Measurements from ENCODE around the gene GNG14.
"Not testable (repeated sequence)": the region's sequence is repeated elsewhere in the genome, so short reads cannot be mapped to it uniquely, and the experiment has no call there.

Gene GNG14

DNA sequence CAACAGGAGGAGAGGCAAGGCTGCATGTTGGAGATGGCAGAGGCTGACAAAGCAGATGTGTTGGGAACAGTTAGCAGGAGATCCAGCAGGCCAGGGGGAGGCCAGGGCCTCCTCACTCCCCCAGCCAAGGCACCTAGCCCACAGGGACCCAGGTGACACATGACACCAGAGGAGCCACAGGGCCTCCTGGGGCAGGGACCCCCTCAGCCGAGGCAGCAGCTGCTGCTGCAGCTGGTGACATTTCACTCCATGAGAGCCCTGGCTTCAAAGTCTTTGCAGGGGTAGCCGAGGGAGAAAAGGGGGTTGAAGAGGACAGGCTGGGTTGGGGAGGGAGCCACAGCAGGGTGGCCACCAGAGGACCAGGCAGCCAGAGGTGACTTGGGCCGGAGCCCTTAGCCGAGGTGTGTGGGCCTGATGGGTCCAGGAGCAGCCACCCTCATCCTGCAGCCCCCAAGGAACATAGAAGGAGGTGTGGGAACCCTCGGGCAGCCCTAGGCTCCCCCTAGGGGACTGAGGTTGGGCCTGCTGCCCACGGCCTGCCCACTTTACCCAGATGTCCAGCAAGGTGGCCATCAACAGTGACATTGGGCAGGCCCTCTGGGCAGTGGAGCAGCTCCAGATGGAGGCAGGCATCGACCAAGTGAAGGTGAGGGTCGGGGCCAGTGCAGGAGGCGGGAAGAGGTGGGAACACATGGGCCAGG is at the start of gene GNG14:
Gene GNG14, plus strand, starts transcription at position 503 of the 701 bp plus-strand sequence. Its CDS starts 51 bp downstream, at position 554.
- no peak for DNase-seq (ENCODE audit: extremely low read depth in 1 of 2, low read depth in 1 of 2)

DNA sequence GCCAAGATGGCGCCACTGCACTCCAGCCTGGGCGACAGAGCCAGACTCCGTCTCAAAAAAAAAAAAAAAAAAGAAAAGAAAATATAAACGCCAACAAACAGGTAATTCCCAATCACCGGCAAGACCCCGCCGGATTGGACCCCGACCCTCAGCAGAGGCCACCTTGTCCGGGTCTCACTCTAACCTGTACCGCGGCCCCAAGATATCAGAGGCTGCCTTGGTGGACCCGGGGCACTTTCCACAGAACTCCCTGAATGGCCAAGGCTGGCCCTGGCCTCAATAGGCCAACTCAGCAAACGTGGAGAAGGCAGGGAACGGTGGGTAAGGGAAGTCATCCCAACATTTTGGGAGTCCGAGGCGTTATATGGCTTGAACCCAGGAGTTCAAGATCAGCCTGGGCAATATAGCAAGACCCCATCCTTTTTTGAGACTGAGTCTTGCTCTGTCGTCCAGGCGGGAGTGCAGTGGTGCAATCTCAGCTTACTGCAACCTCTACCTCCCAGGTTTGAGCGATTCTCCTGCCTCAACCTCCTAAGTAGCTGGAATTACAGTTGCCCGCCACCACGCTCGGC is 49.1 kb upstream of the GNG14 start:
- no peak for DNase-seq (ENCODE audit: extremely low read depth in 1 of 2, low read depth in 1 of 2)

DNA sequence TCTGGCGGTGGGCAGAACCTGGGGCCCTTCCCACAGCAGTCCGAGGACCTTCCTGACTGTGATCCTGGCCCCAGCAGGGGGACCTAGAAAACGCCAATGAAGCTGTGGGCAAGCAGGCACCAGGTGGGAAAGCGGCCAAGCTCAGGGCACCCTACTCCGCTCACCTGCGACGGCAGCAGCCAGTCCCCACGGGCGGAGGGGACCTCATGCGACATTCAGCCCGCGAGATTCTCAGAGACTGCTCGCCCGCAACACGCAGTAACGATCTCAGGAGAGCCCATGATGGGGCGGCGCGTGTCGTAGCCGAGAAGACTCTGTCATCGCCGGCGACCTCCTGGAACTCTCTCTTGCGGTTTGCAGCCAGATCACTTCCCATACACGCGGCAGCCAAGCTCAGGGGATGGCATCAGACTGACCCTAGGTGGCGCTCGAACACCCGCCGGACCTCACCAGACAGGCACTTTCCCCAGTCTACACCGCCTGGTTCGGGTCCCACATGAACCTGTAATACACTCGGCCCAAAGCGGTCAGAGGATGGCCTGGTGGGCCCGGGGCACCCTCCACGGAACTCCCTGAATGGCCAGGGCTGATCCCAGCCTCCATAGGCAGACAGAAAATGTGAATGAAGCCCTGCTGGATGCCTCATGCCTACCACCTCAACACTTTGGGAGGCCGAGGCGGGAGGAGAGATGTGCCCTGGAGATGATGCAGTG is 47.7 kb upstream of the GNG14 start:
- DNase-seq (ENCODE audit: extremely low read depth in 1 of 2, low read depth in 1 of 2), result peak; percentile 77 to 87

DNA sequence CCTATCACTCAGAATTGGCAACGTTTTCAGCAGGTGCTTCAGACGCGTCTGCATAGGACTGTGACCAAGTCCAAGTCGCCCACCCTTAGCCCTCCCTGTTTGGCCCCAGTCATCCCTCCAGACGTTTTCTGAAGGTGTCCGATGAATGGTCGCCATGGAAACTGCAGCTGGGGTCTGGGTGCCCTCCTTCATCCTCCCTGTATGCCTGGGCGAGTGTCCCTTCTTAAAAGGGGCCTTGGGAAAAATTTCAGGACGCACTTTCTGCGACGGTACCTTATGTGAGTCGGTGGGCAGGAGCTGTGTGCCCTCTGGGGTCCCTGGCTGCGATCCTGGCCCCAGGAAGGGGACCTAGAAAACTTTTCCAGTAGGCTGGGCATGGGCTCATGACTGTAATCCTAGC is 46.3 kb upstream of the GNG14 start:
- DNase-seq (ENCODE audit: extremely low read depth in 1 of 2, low read depth in 1 of 2), result no peak

DNA sequence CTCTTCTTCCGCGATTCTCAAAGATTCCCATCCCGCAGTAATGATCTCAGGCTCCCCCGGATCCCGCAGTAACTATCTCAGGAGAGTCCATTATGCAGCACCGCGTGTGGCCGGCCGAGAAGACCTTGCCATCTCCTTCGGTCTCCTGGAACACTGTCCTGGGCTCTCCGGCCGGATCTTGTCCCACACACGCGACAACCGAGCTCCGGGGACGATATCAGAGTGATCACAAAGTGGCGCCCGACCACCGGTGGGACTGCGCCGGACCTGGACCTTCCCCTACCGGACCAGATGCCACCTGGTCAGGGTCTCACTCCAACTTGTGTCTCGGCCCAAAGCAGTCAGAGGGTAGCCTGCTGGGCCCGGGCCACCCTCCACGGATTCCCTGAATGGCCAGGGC is 45.3 kb upstream of the GNG14 start:
- no peak for DNase-seq (ENCODE audit: extremely low read depth in 1 of 2, low read depth in 1 of 2)

DNA sequence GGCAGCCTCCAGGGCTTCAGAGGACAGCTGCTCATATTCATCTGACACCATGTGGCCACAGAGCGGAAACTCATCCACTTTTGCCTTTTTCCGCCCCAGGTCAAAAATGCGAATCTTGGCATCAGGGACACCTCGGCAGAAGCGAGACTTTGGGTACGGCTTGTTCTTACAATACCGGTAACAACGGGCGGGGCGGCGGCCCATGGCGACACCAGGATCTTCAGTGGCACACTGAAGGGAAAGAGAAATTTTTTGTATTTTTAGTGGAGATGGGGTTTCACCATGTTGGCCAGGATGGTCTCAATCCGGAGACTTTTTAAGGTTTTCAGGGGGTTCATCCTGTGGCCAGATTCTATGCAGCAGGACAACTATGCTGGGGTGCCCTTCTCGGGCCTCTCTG is 44.1 kb upstream of the GNG14 start:
- DNase-seq (ENCODE audit: extremely low read depth in 1 of 2, low read depth in 1 of 2), result not testable (repeated sequence)

DNA sequence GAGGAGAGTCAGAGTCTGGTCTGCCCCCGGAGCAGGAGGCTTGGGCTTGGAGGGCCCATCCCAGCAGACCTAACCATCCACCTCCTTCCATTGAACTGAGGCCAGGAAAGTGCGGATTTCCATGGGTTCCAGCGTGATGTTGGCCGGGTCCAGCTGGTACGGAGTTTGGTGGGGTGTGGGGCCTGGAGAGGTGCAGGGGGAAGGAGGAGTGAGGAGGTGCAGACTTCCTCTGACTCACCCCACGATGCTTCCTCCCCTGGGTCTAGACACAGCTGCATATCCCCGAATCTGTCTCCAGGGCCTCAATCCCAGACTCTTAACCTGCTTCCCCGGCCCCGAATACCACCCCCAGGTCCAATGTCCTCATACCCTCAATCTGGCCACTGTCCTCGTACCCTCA is 41.2 kb upstream of the GNG14 start:
- DNase-seq (ENCODE audit: extremely low read depth in 1 of 2, low read depth in 1 of 2), result no peak

DNA sequence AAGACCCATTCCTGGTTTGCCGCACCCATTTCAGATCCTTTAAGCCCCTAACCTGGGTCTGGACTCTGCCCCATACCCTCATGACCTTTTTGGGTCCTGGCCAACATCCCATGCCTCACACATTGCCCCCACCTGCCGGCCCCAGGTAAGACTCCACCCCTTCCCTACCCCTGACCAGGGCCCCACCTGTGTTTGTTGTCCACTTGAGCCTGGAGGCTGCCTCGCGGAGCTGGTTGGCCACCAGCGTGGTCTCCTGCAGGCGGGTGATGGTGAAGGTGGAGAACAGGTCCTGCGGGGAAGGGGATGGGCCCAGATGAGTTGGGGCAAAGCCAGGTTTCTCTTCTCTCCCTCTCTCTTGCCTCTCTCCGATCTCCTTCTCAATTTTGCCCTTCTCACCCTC is 40.8 kb upstream of the GNG14 start:
- no peak for DNase-seq (ENCODE audit: extremely low read depth in 1 of 2, low read depth in 1 of 2)

DNA sequence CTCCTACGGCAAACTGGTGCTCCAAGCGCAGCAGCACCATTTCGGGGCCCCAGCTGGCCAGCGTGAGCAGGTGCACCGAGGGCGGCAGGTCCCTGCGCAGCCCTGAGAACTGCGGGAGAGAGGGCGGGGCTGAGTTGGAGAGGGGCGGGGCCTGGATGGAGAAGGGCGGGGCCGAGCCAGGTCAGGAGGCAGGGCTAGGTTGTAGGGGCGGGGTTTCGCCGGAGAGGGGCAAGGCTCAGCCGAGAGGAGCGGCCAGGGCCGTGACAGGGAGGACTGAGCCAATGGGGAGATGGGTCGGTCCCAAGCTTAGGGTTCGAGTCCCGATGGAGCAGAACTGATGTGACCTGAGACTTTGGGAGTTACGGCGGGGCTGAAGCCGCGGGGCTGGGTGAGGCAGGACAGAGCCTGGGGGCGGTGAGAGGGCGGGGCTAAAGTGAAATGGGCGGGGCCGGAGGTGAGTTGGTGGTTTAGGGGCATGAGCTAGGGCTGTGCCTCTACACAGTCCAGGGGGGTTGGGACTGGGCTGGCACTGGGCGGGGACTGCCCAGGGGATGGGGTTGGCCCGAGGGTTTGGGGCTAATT is 40.2 kb upstream of the GNG14 start:
- no peak for DNase-seq (ENCODE audit: extremely low read depth in 1 of 2, low read depth in 1 of 2)

DNA sequence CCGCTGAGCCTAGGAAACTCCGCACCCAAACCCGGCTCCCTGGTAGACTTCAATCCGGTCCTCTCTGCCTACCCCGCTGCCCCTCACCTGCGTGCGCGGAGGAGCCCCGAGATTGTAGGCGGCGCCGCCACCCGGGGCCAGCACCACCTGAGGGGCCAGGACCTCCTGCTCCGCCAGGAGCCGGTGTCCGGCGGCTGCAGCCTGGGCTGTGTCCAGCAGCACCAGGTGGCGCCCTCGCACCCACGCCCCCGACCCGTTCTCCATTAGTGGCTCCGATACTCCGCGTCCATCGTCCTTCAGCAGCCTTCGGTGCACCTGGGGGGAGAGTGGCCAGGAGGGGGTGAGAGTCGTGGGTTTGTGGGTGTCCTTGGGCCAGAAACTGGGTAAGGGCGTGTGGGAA is 39.7 kb upstream of the GNG14 start:
- no peak for DNase-seq (ENCODE audit: extremely low read depth in 1 of 2, low read depth in 1 of 2)

DNA sequence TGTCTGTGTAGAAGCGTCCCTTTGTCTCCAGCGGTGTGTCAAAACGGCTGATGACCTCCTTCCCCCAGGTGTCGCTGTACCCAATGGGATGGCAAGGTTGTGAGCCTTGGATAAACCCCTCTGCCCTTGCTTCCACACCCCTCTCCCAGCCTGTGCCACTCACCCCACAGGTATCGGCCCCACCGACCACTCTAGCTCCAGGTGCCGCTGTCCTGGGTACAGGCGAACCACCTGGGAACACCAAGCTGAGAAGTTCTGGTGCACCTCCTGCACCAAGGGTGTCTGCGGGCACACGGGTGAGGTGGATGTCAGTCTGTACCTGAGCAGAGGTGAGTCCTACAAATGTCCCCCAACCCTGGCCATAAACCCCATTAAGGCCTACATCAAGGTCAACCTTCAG is 37.9 kb upstream of the GNG14 start:
- DNase-seq (ENCODE audit: extremely low read depth in 1 of 2, low read depth in 1 of 2), result no peak

DNA sequence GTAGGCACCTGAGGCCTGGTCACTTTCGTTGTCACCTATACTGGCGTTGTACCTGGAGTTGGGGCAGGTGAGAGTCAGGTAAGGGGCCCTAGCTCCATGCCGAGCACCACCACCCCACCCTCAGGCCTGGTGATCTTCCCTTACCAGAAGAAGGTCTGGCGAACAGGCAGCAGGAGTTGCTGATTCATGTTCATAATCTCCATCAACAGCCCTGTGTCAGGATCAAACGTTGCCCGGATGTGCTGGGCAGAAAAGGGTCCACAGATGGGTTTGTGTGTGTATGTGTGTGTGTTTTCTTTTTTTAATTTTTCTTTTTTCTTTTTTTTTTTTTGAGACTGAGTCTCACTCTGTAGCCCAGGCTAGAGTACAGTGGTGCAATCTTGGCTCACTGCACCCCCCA is 35.6 kb upstream of the GNG14 start:
- DNase-seq (ENCODE audit: extremely low read depth in 1 of 2, low read depth in 1 of 2), result no peak

DNA sequence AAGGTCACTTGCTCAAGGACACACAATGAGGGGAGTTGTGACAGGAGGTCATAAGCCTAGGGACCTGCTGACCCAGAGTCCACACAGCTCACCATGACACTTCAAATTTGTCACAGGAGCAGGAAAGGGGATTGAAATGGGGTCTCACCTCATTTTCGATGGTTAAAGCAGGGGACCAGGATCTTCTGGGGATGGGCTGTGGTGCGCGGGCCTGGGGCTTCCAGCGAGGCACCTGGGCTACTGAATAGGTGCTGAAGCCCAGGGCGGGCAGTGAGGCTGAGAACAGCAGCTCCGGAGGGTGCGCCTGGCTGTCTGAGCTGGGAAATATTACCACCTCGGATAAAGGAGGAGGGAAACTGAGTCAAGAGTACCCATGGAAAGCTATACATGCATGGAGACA is 32.3 kb upstream of the GNG14 start:
- no peak for DNase-seq (ENCODE audit: extremely low read depth in 1 of 2, low read depth in 1 of 2)

DNA sequence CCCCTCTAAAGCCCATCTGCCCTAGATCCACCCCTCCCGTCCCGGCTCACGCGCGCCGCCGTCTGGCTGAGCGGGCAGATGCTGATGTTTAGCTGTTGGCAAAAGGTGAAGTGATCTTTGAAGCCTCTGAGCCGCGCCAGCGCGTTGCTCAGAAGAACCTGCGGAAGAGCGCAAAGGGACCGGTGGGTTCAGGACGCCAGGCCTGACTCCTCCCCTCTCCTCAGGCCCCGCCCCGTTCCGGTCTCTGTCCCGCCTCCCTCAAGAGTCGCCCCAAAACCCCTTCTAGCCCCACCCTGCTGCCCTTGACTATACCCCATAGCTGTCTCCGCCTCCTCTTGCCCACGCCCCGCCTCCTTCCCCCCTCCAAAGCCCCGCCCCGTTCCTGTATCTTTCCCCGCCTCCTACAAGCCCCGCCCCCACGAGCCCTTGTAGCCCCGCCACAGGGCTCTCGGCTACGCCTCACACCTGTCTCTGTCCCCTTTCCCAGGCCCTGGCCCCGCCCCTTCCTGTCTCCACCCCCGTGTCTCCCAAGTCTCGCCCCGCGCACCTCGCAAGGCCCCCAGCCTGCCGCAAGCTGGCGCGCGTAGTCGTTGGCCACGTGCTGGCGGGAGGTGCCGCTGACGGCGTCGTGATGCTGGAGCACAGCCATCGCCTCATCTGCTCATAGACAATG is 30.8 kb upstream of the GNG14 start:
- no peak for DNase-seq (ENCODE audit: extremely low read depth in 1 of 2, low read depth in 1 of 2)

DNA sequence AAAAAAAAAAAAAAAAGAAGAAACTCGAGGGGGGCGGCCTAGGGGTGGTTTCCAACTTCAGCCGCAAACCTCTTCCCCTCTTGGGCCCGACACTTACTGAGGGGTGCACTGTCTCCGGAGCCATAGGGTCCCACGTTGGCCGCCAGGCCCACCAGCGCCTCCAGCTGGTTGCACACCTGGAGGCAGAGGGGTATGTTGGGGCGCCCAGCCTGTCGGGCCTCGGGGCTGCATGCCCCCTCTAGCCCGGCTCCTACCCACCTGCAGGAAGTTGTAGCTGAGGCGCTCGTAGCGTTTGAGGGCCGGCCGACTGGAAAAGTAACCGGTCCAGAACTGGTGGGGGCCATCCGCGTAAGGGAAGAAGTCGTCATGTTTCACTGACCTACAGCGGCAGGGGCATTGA is 29.8 kb upstream of the GNG14 start:
- DNase-seq (ENCODE audit: extremely low read depth in 1 of 2, low read depth in 1 of 2), result no peak

DNA sequence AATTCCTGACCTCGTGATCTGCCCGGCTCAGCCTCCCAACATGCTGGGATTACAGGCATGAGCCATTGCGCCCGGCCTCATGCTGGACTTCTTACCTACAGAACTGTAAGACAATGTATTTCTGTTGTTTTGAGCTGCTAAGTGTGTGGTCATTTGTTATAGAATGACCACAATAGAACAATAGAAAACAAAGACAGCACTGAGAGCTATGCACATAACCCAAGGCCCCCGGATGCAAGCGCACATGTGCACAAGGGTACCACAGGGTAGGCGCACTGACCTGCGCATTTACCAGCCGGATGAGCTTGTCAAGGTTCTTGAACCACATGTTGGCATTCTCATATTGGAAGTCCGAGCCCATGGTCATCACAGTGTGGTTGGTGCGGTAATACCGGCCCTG is 26.8 kb upstream of the GNG14 start:
- no peak for DNase-seq (ENCODE audit: extremely low read depth in 1 of 2, low read depth in 1 of 2)

DNA sequence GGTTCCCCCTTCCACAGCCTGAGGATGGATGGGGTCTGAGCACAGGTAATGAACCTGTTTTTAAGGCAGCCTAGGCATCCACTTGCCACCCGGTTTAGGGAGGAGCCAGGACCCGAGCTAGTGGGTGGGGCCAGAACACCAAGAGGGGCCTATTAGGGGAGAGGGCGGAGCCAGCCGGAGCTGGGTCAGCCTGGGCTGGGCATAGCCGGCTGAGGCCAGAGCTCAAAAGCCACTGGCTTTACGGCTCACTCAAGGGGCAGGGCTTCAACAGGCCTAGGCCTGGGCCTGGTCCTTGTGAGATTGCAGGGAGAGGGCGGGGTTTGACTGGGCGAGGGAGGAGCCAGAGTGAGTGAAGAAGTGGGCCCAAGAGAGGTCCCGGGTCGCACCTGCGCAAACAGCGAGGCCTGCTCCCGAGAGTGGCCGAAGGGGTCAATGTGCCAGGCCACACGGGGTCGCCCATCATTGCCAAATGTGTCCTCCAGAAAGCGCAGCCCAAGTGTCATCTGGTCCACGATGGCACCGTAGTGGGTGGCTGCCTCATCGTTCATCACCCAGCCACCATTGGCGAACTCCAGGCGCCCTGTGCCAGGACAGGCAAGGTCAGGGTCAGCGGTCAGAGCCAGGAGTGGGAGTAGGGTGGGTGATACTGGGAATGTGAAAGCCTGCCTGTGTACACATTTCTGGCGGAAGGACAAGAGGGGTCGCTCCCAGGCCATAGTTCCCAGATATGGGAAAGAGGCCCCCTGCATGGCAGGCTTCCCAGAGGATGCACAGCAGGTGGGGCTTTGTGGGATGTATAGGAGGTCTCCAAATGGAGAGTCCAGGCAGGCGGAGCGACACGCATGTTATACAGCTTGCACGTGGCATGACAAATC is 23.2 kb upstream of the GNG14 start:
- DNase-seq (ENCODE audit: extremely low read depth in 1 of 2, low read depth in 1 of 2), result no peak

DNA sequence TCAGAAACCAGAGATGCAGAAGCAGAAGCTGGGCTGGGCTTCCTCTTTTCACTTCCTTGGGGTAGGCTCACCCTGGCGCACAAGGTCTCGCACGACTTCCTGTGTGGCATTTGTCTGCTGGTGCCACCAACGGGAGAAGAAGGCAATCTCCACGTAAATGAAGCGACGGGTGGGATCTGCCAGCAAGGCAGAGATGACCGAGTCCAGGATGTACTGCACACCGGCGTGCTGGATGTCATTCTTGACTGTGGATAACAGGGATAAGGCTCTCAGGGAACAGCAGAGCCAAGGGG is 22.6 kb upstream of the GNG14 start:
- DNase-seq (ENCODE audit: extremely low read depth in 1 of 2, low read depth in 1 of 2), result peak in 1 of 2 donors; percentile 43

DNA sequence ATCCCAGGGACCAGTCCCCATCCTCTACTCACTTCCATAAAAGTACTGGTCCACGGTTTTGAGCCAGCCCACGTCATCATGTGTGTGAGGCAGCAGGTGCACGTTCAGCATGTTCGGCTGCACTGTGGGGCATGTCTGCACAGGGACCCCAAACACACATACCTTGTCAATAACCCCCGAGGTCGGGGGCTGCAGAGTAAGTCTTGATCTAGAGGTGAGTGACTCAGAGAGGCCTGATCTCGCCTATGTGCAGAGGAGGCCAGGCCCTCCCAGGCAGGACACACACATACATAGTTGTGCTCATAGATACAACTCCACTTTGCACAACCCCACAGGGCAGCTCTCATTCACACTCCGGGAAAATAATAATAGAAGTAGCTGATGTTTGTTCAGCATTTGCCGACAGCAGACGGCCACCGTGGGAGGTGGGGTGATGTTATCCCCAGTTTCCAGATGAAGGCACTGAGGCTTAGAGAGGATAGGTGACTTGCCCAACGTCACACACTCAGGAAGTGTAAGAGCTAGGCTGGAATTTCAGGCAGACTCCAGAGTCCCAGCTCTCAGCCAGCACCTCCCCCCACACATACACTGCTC is 22.0 kb upstream of the GNG14 start:
- DNase-seq (ENCODE audit: extremely low read depth in 1 of 2, low read depth in 1 of 2), result no peak

Data from stimulated activated CD8-positive, alpha-beta memory T cell treated with anti-CD3 and anti-CD28 coated beads, Interleukin-7, amount 100 ng/mL, for 48 hours (primary cell).